Adrenal gland (tissue), 12 donors: ENCODE data around the gene CCDC146. TPM values are rescaled to one million over a fixed set of nuclear protein-coding genes. Genes with fewer than 3 reads are reported as not detected.
"Not testable (repeated sequence)": the region's sequence is repeated elsewhere in the genome, so short reads cannot be mapped to it uniquely, and the experiment has no call there.

Source experiments
- DNase-seq, 7 donors: peaks; one replicate each; pipeline ENCODE4 v3.0.0-alpha.2; 2019 to 2020
- H3K27ac ChIP-seq, 5 donors: fragments of 200-600 bp; sonication (generic) in 4 of 5; 1 replicate in 3 of 5; 2 replicates in 2 of 5; pipeline versions ENCODE4 v1.5.1 to v1.8.0; 2016 to 2020; ENCODE audit warnings: mild to moderate bottlenecking in 1 of 5
- H3K27me3 ChIP-seq: fragments of 200-600 bp; 2 replicates; pipeline ENCODE4 v1.8.0; 2021
- H3K36me3 ChIP-seq, 2 donors: fragments of 200-600 bp; replicated peaks in 1 of 2; 1 replicate in 1 of 2; 2 replicates in 1 of 2; pipeline versions ENCODE4 v1.5.1 to v1.8.0; 2018 to 2022
- H3K4me1 ChIP-seq, 2 donors: fragments of 200-600 bp; replicated peaks in 1 of 2; 1 replicate in 1 of 2; 2 replicates in 1 of 2; pipeline versions ENCODE4 v1.5.1 to v1.8.0; 2018 to 2021
- H3K4me3 ChIP-seq, 4 donors: fragments of 200-600 bp; sonication (generic) in 3 of 4; one replicate each; pipeline ENCODE4 v1.5.1; 2016 to 2018
- H3K9me3 ChIP-seq, 3 donors: fragments of 200-600 bp; sonication (generic) in 1 of 3; replicated peaks in 1 of 3; 1 replicate in 2 of 3; 2 replicates in 1 of 3; pipeline versions ENCODE4 v1.5.1 to v1.8.0; 2016 to 2021
- POLR2A ChIP-seq, 2 donors: fragments of 450-650 bp; IDR thresholded peaks; one replicate each; pipeline ENCODE4 v1.6.1; 2017; ENCODE audit warnings: antibody characterized with exemption in 2 of 2, mild to moderate bottlenecking in 2 of 2, moderate library complexity in 1 of 2
- WGBS, 4 donors: extraction: QIAGEN DNeasy Blood & Tissue Kit in 2 of 4; methylation state at CpG; one replicate each; pipeline versions ENCODE4 v1.1.5 to v1.1.7; 2013 to 2017; 5-methylcytosine and 5-hydroxymethylcytosine counted together
- intact Hi-C, 2 donors: fragments of 100-400 bp; cut with DNase I; formaldehyde crosslinking; loops; one replicate each; pipeline versions ENCODE4 v1.14.1 to v1.15.0; 2022 to 2023
- polyA plus RNA-seq, 3 donors: library from polyadenylated mRNA; stranded (reverse); fragments of 200-250 nt in 2 of 3; fragments of 350-450 nt in 1 of 3; fragmentation: Illumina TruSeq in 1 of 3; extraction: RNeasy Lipid Tissue Mini Kit (QIAGEN cat#74804) in 1 of 3; gene quantifications; one replicate each; pipeline ENCODE4 v1.2.3, GENCODE V29; 2013 to 2014
- total RNA-seq, 9 donors: library from RNA; depleted of rRNA in 4 of 9; stranded (reverse); fragments of >200 nt in 4 of 9; fragments of 120-200 nt in 1 of 9; fragmentation: NEBNext Ultra II Directional in 1 of 9; extraction: Animal tissue kit (Norgen Biotek cat#: 25700) in 1 of 9; gene quantifications; one replicate each; pipeline versions ENCODE4 v1.1.0 to v1.2.4, GENCODE V29; 2013 to 2023
- TF ChIP-seq, protein P1 (sequence below), 6 experiments: fragments of 450-650 bp in 4 of 6; fragments of 200-600 bp in 2 of 6; sonication (generic) in 1 of 6; IDR thresholded peaks; 1 replicate in 5 of 6; 2 replicates in 1 of 6; pipeline versions ENCODE4 v1.5.1 to v1.8.0; 2016 to 2021; ENCODE audit warnings: antibody characterized with exemption in 6 of 6, mild to moderate bottlenecking in 2 of 6, moderate library complexity in 1 of 6
- donor health status: healthy with polysubstance abuse.
- donor health status: Bipolar disorder and iron deficiency.
- donor health status: DM: yes; HTN: yes; CAD: no.
- donor health status: DM: no; HTN: no; CAD: no.
- donor health status: DM: no; HTN: no; CAD: no.
- donor health status: DM: yes; HTN: yes; CAD: no.

Gene CCDC146
- total and polyA plus RNA-seq, 12 donors: 0.79 to 8.7 (median 5.1) TPM

DNA sequence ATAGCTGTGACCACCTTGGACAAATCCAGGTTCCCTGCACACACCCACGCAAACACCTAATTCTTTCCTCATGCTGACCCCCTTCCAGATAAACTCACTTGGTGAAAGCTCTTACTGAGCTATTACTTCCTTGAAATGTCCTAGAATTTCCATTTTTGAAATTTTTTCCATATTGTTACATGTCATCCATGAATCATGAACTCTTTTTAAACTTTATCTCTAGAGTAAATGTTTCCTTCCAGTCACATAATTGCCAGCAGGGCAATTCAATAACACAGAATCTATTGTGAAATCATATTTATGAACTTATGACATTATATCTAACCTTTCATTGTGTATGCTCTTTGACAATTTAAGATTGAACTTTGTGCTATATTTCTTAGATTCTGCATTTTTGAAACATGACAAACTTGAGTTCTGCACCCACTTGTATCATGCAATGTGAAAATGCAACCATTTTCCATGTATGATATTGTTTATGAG, 104.0 kb downstream of the CCDC146 start:
- no peak for TF ChIP-seq POLR2A (IDR thresholded peaks at IDR 0.05)
- TF ChIP-seq, protein P1, sequence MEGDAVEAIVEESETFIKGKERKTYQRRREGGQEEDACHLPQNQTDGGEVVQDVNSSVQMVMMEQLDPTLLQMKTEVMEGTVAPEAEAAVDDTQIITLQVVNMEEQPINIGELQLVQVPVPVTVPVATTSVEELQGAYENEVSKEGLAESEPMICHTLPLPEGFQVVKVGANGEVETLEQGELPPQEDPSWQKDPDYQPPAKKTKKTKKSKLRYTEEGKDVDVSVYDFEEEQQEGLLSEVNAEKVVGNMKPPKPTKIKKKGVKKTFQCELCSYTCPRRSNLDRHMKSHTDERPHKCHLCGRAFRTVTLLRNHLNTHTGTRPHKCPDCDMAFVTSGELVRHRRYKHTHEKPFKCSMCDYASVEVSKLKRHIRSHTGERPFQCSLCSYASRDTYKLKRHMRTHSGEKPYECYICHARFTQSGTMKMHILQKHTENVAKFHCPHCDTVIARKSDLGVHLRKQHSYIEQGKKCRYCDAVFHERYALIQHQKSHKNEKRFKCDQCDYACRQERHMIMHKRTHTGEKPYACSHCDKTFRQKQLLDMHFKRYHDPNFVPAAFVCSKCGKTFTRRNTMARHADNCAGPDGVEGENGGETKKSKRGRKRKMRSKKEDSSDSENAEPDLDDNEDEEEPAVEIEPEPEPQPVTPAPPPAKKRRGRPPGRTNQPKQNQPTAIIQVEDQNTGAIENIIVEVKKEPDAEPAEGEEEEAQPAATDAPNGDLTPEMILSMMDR (IDR thresholded peaks at IDR 0.05): no peak
- Histone ChIP-seq H3K27ac (peak overlapping the region in 1 of 5 donors; percentile 13), H3K4me3 (no peak overlapping the region), H3K9me3 (no peaks in the 10 kb centered on the region), H3K36me3 (no peaks in the 10 kb centered on the region), H3K27me3 (no peaks in the 10 kb centered on the region), H3K4me1 (peaks cover 0 to 7% of the 10 kb centered on the region in 2 donors)
- 89 to 100% (median 92%) methylated on average over 1 of the region's 1 CpG for WGBS, 4 donors
- no peak for DNase-seq
- intact Hi-C loops: no loop called here

DNA sequence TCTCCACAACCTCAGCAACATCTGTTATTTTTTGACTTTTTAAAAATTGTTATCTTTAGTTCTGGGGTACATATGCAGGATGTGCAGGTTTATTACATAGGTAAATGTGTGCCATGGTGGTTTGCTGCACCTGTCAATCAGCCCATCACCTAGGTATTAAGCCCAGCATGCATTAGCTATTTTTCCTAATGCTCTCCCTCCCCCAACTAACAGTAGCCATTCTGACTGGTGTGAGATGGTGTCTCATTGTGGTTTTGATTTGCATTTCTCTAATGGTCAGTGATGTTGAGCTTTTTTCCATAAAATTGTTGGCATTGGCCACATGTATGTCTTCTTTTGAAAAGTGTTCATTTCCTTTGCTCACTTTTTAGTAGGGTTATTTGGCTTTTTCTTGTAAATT, 106.4 kb downstream of the CCDC146 start:
- H3K36me3 ChIP-seq, H3K4me1 ChIP-seq, H3K27ac ChIP-seq, H3K4me3 ChIP-seq, intact Hi-C loops, DNase-seq, H3K27me3 ChIP-seq, H3K9me3 ChIP-seq: not testable (repeated sequence)

DNA sequence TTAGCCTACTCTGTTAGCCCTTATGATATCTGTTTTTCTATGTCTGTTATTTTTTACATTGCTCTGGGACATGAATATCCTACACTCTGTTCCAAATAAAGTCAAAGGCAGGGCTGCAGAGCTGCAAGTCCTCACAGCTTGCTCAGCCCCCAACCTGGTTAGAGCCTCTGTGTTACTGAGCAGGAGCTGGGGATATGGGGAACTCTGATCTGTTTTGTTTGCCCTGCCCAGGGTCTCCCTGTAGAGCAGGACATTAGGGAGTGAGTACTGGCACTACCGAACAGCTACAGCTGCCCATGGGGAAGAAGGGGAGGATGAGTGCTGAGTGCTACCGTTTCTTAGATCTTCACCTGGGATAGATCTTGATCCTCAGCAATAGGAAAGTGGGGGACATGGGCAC, 110.1 kb downstream of the CCDC146 start:
- Histone ChIP-seq H3K4me3 (no peak overlapping the region), H3K27me3 (no peaks in the 10 kb centered on the region), H3K9me3 (no peaks in the 10 kb centered on the region), H3K4me1 (no peaks in the 10 kb centered on the region), H3K36me3 (no peaks in the 10 kb centered on the region), H3K27ac (no peak overlapping the region)
- TF ChIP-seq, protein P1 (IDR thresholded peaks at IDR 0.05): no peak
- no peak for TF ChIP-seq POLR2A (IDR thresholded peaks at IDR 0.05)
- DNase-seq: no peak
- WGBS, 4 donors: 74 to 100% (median 85%) methylated on average over 1 to 2 of the region's 2 CpGs
- intact Hi-C loops: no loop called here

DNA sequence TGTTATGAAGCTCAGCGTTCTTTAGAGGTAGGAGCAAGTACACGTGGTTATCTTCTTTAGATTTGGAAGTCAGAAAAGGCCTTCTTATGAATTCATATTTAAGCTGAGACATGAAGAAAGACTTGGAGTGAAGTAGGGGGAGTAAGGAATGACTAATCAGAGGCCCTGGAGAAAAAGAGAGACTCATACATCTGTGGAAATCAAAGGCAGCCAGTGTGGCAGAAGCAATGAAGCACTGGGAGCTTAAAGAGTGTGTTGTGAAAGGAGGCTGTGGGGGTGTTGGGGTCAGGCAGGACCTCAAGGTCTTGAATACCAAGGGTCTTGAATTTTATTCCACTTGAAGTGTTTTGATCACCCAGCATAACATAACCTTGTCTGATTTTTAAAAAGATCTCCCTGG, 112.9 kb downstream of the CCDC146 start:
- no peak overlapping the region for H3K4me3 ChIP-seq
- H3K9me3 ChIP-seq: no peaks in the 10 kb centered on the region
- intact Hi-C loops: no loop called here
- TF ChIP-seq, protein P1 (IDR thresholded peaks at IDR 0.05): no peak
- TF ChIP-seq POLR2A (IDR thresholded peaks at IDR 0.05): no peak
- H3K4me1 ChIP-seq: no peaks in the 10 kb centered on the region
- no peak overlapping the region for H3K27ac ChIP-seq
- H3K27me3 ChIP-seq: no peaks in the 10 kb centered on the region
- 86 to 97% (median 92%) methylated on average over 2 of the region's 2 CpGs for WGBS, 4 donors
- no peaks in the 10 kb centered on the region for H3K36me3 ChIP-seq
- DNase-seq: no peak

DNA sequence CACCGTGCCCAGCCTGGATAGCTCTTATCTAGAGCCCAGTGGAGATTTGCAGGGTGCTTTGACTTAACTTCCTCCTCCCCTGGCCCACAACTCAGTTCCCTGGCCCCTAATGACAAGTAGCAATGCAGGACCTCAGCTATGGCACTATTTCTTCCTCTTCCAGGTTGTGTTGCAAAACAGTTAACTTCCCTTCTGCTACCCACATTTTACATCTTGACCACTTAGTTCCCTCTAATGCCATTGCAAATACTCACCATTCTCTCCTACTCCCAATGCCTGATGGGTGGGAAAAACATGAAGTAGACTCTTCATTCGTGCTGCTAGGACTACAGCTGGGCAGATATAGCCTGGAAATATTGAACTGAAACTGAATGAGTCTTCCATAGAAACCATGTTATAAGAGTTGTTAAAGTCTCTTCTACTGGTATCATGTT, 116.3 kb downstream of the CCDC146 start:
- intact Hi-C loops: no loop called here
- TF ChIP-seq POLR2A (IDR thresholded peaks at IDR 0.05): no peak
- TF ChIP-seq, protein P1 (IDR thresholded peaks at IDR 0.05): no peak
- H3K4me1 ChIP-seq: peaks cover 0 to 5% of the 10 kb centered on the region in 2 donors
- no peak overlapping the region for H3K4me3 ChIP-seq
- 68 to 84% (median 79%) methylated on average over 2 of the region's 2 CpGs for WGBS, 4 donors
- peak overlapping the region in 1 of 5 donors; percentile 41 for H3K27ac ChIP-seq
- DNase-seq: peak in 3 of 7 donors; percentile 24 to 52 (median 31)
- H3K36me3 ChIP-seq: no peaks in the 10 kb centered on the region
- no peaks in the 10 kb centered on the region for H3K27me3 ChIP-seq
- no peaks in the 10 kb centered on the region for H3K9me3 ChIP-seq
